Aorta (tissue), 5 donors: ENCODE results near the gene TSPO2. TPM values are rescaled to one million over a fixed set of nuclear protein-coding genes. Genes with fewer than 3 reads are reported as not detected.

Source experiments
- ATAC-seq: fragments of 200-7000 bp; cut with Tn5 transposase; one replicate; pipeline ENCODE4 v1.9.1; 2022; ENCODE audit warnings: moderate library complexity; ENCODE audit not compliant: low FRiP score
- DNase-seq, 2 donors: peaks; one replicate each; pipeline ENCODE4 v3.0.0-alpha.2; 2020
- H3K27ac ChIP-seq, 2 donors: one replicate each; pipeline ENCODE4 v1.5.1; 2013; ENCODE audit warnings: low read length in 2 of 2, mild to moderate bottlenecking in 2 of 2, moderate library complexity in 2 of 2, control low read depth in 1 of 2, inconsistent platforms in 1 of 2, low read depth in 1 of 2
- H3K27me3 ChIP-seq, 2 donors: one replicate each; pipeline ENCODE4 v1.6.1; 2013; ENCODE audit warnings: control low read depth in 1 of 2, low read length in 1 of 2, mild to moderate bottlenecking in 1 of 2, moderate library complexity in 1 of 2; ENCODE audit not compliant: insufficient read depth in 2 of 2, control insufficient read depth in 1 of 2
- H3K36me3 ChIP-seq, 2 donors: one replicate each; pipeline ENCODE4 v1.6.1; 2013; ENCODE audit warnings: control low read depth in 1 of 2, low read length in 1 of 2, mild to moderate bottlenecking in 1 of 2; ENCODE audit not compliant: insufficient read depth in 2 of 2, control insufficient read depth in 1 of 2
- H3K4me1 ChIP-seq, 2 donors: one replicate each; pipeline ENCODE4 v1.6.1; 2013; ENCODE audit warnings: low read length in 2 of 2, control low read depth in 1 of 2, mild to moderate bottlenecking in 1 of 2, moderate library complexity in 1 of 2; ENCODE audit not compliant: insufficient read depth in 2 of 2, control insufficient read depth in 1 of 2
- H3K4me3 ChIP-seq, 2 donors: one replicate each; pipeline ENCODE4 v1.5.1; 2013; ENCODE audit warnings: low read length in 2 of 2, control low read depth in 1 of 2, mild to moderate bottlenecking in 1 of 2
- H3K9me3 ChIP-seq: one replicate; pipeline ENCODE4 v1.6.1; 2013; ENCODE audit warnings: mild to moderate bottlenecking, low read length; ENCODE audit not compliant: control insufficient read depth
- WGBS, 2 donors: extraction: QIAGEN DNeasy Blood & Tissue Kit; methylation state at CpG; one replicate each; pipeline ENCODE4 v1.1.7; 2013; 5-methylcytosine and 5-hydroxymethylcytosine counted together
- intact Hi-C, 2 donors: fragments of 100-400 bp; cut with DNase I; formaldehyde crosslinking; loops; one replicate each; pipeline versions ENCODE4 v1.14.2 to v1.15.0; 2022
- polyA plus RNA-seq, 2 donors: library from polyadenylated mRNA; stranded (reverse); fragments of 200-250 nt; gene quantifications; one replicate each; pipeline ENCODE4 v1.2.3, GENCODE V29; 2013
- total RNA-seq, 2 donors: library from RNA; stranded (reverse); fragmentation: NEBNext Ultra II Directional; extraction: Animal tissue kit (Norgen Biotek cat#: 25700); gene quantifications; one replicate each; pipeline ENCODE4 v1.2.1, GENCODE V29; 2021
- donor health status: healthy with polysubstance abuse.
- donor health status: Bipolar disorder and iron deficiency.
- donor health status: DM: no; HTN: no; CAD: no.
- donor health status: DM: no; HTN: no; CAD: no.
- donor health status: DM: yes; HTN: yes; CAD: no.

Gene TSPO2
- total and polyA plus RNA-seq, 4 donors, result not detected

GRCh38 chr6:41073968-41074691 lies 31.9 kb downstream of the TSPO2 start:
- no peaks in the 10 kb centered on the region for H3K27me3 ChIP-seq
- no peaks in the 10 kb centered on the region for H3K36me3 ChIP-seq
- intact Hi-C loops, result loop anchor here in 1 of 2 donors (5.0 to 10.0 kb wide), 2 partner anchors 1652 to 1729 kb away; no protein-coding TSS in a partner anchor
- 2 to 3% methylated on average over 11 of the region's 11 CpGs for WGBS, 2 donors
- DNase-seq (no peak), ATAC-seq (no peak)
- H3K4me3 ChIP-seq, result peak overlapping the region; percentile 32 to 50
- no peaks in the 10 kb centered on the region for H3K4me1 ChIP-seq
- H3K9me3 ChIP-seq, result no peaks in the 10 kb centered on the region
- peak overlapping the region; percentile 75 to 88 for H3K27ac ChIP-seq

DNA sequence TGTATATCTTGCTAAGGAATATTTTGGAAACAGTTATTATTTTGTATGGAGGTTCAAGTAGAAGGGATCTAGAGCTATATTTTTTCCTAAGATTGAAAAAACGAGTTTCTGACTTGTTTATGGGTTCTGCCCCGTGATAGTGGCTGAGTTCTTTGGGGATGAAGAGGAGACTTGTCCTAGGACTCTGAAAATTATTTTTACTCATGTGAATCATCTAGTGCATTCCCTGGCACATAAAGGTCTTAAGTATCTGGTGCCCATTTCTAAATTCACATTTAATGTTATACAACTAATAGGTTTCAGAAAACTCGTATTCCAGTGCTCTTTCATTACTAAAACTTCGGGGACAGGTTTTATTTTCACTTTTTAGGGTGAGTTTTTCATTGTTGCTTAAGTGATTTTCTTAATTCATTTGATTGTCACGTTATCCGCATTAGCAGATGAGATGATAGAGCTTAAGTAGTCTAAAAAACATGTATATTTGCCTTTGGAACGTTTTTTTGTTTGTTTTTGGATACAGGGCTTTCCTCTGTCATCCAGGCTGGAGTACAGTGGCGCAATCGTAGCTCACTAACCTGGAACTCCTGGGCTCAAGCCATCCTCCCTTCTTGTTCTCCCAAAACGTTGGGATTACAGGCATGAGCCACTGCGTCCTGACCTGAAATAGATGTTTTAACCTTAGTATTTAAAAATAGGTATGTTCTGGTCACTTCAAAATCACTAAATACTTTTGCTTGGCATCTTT lies 32.6 kb downstream of the TSPO2 start:
- no peaks in the 10 kb centered on the region for H3K36me3 ChIP-seq
- 37 to 38% methylated on average over 11 of the region's 11 CpGs for WGBS, 2 donors
- no peak for DNase-seq
- H3K4me3 ChIP-seq, result no peak overlapping the region
- no peak for ATAC-seq
- intact Hi-C loops, result loop anchor here in 1 of 2 donors (5.0 to 10.0 kb wide), 2 partner anchors 1653 to 1730 kb away; no protein-coding TSS in a partner anchor
- H3K9me3 ChIP-seq, result no peaks in the 10 kb centered on the region
- H3K27ac ChIP-seq, result peak overlapping the region in 1 of 2 donors; percentile 88
- no peaks in the 10 kb centered on the region for H3K27me3 ChIP-seq
- H3K4me1 ChIP-seq, result no peaks in the 10 kb centered on the region

DNA sequence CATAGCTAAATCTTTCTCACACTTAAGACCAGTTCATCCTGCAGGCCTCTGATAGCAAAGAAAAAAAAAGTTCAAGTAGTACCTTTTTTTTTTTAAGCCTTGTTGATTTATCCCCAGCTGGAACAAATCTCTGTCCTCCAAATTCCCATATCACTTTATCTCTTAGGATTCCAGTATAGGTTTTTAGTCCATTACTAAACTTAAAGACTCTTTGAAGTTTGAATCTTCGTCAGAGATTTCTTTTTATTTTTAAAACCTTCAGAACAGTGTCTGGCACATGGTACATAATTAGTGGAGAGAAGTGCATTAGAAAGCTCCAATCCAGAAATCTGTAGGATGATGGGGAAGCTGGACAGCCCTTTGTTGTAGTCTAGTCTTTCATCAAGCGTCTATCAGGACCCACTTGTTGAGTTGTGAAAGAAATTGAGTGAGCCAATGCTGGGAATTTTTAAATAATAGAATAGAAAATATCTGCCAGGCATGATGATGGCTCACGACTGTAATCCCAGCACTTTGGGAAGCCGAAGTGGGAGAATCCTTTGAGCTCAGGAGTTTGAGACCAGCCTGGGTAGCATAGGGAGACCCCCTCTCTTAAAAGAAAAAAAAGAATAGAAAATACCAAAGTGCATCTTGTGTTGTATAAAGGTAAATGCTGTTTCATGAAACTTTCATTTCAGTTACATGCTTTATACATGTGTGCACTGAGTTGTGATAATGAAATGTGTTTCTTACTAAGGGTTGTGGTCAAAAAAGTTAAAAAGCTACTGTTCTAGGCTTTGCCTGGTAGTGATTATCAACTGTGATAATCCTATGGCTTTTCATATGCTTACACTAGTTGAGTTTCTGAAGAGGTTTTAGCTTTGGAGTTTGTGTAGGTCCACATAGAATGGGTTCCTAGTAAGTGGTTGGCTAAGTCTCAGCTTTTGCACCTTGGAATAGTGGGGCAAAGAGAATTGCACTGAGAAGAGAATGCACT lies 33.7 kb downstream of the TSPO2 start:
- no peak for DNase-seq
- peaks cover 0 to 4% of the 10 kb centered on the region in 2 donors for H3K36me3 ChIP-seq
- H3K27me3 ChIP-seq, result no peaks in the 10 kb centered on the region
- peak overlapping the region in 1 of 2 donors; percentile 7 for H3K27ac ChIP-seq
- no peaks in the 10 kb centered on the region for H3K9me3 ChIP-seq
- intact Hi-C loops, result loop anchor here in 1 of 2 donors (10.0 kb wide), 1 partner anchor 1731 kb away; no protein-coding TSS in a partner anchor
- WGBS, 2 donors, result 53 to 65% methylated on average over 4 of the region's 4 CpGs
- no peaks in the 10 kb centered on the region for H3K4me1 ChIP-seq
- H3K4me3 ChIP-seq, result no peak overlapping the region
- ATAC-seq, result no peak

DNA sequence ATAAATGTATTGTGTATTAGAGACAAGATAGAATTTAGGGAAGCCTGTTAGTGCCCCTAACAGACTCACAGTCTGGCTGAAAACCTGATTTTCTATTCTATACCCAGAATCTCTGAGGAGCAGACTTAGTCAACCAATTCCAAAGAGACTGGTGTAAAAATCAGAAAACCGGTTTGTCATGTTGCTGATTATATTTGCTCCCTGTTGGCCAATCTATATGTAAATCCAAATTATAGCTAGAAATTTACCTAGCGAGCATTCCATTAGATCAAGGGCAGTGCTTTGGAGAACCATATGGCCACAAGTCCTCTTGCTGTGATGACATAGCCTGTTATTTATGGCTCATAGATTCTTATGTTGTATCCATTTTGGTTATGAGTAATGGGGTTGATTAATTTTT lies 35.3 kb downstream of the TSPO2 start:
- WGBS, 2 donors, result 91 to 93% methylated on average over 2 of the region's 2 CpGs
- DNase-seq, result no peak
- no peak for ATAC-seq
- H3K36me3 ChIP-seq, result peaks cover 0 to 4% of the 10 kb centered on the region in 2 donors
- no peaks in the 10 kb centered on the region for H3K27me3 ChIP-seq
- H3K4me1 ChIP-seq, result no peaks in the 10 kb centered on the region
- intact Hi-C loops, result loop anchor here in 1 of 2 donors (10.0 kb wide), 1 partner anchor 1733 kb away; no protein-coding TSS in a partner anchor
- H3K9me3 ChIP-seq, result no peaks in the 10 kb centered on the region
- H3K4me3 ChIP-seq, result no peak overlapping the region
- H3K27ac ChIP-seq, result no peak overlapping the region

GRCh38 chr6:41078101-41078500 lies 35.8 kb downstream of the TSPO2 start:
- no peak for DNase-seq
- no peaks in the 10 kb centered on the region for H3K4me1 ChIP-seq
- intact Hi-C loops, result loop anchor here in 1 of 2 donors (10.0 kb wide), 1 partner anchor 1733 kb away; no protein-coding TSS in a partner anchor
- ATAC-seq, result no peak
- no peaks in the 10 kb centered on the region for H3K9me3 ChIP-seq
- peaks cover 0 to 4% of the 10 kb centered on the region in 2 donors for H3K36me3 ChIP-seq
- H3K27ac ChIP-seq, result no peak overlapping the region
- no peaks in the 10 kb centered on the region for H3K27me3 ChIP-seq
- WGBS, 2 donors, result 89 to 93% methylated on average over 3 of the region's 3 CpGs
- no peak overlapping the region for H3K4me3 ChIP-seq

- Histone ChIP-seq H3K36me3 (peaks cover 0 to 4% of the 10 kb centered on the region in 2 donors), H3K27ac (no peak overlapping the region), H3K9me3 (no peaks in the 10 kb centered on the region), H3K4me1 (no peaks in the 10 kb centered on the region), H3K4me3 (no peak overlapping the region), H3K27me3 (no peaks in the 10 kb centered on the region)
- intact Hi-C loops, result loop anchor here in 1 of 2 donors (10.0 kb wide), 1 partner anchor 1734 kb away; no protein-coding TSS in a partner anchor
- 96 to 99% methylated on average over 1 of the region's 1 CpG for WGBS, 2 donors
- ATAC-seq (no peak), DNase-seq (no peak)
These were observed 36.8 kb downstream of the TSPO2 start for GRCh38 chr6:41079080-41079479.

GRCh38 chr6:41080621-41081020 lies 38.4 kb downstream of the TSPO2 start:
- WGBS, 2 donors, result 91 to 95% methylated on average over 2 of the region's 2 CpGs
- ATAC-seq (no peak), DNase-seq (no peak)
- no peaks in the 10 kb centered on the region for H3K9me3 ChIP-seq
- H3K4me1 ChIP-seq, result no peaks in the 10 kb centered on the region
- no peak overlapping the region for H3K4me3 ChIP-seq
- no peaks in the 10 kb centered on the region for H3K27me3 ChIP-seq
- no peak overlapping the region for H3K27ac ChIP-seq
- intact Hi-C loops, result no loop called here
- H3K36me3 ChIP-seq, result peaks cover 0 to 4% of the 10 kb centered on the region in 2 donors

GRCh38 chr6:41083072-41083471 lies 40.8 kb downstream of the TSPO2 start:
- DNase-seq, result no peak
- intact Hi-C loops, result no loop called here
- Histone ChIP-seq H3K4me3 (no peak overlapping the region), H3K4me1 (no peaks in the 10 kb centered on the region), H3K27me3 (no peaks in the 10 kb centered on the region), H3K36me3 (peaks cover 0 to 4% of the 10 kb centered on the region in 2 donors), H3K27ac (no peak overlapping the region), H3K9me3 (no peaks in the 10 kb centered on the region)
- no peak for ATAC-seq
